ENCODE results near the gene EYA3. TPM values are rescaled to one million over a fixed set of nuclear protein-coding genes. Genes with fewer than 3 reads are reported as not detected.

The EYA3 gene
- total RNA-seq, 1 donor from 2014 or later = 9.9 TPM

- no peak overlapping the region for H3K27ac ChIP-seq (ENCODE audit: low read depth, low read length)
- H3K27me3 ChIP-seq (ENCODE audit: control insufficient read depth in 3 of 3, insufficient read depth in 3 of 3, low read length in 3 of 3) = no peaks in the 10 kb centered on the region
- no peak overlapping the region for H3K9ac ChIP-seq (ENCODE audit: low read depth in 1 of 3, low read length in 3 of 3)
- H3K9me3 ChIP-seq (ENCODE audit: control insufficient read depth in 3 of 3, low read length in 3 of 3) = no peaks in the 10 kb centered on the region
- H3K4me3 ChIP-seq (ENCODE audit: low read length in 3 of 3) = no peak overlapping the region
- H3K36me3 ChIP-seq (ENCODE audit: control insufficient read depth in 3 of 3, insufficient read depth in 3 of 3, low read length in 3 of 3) = no peaks in the 10 kb centered on the region
- H3K4me1 ChIP-seq (ENCODE audit: control insufficient read depth in 3 of 3, insufficient read depth in 3 of 3, low read length in 3 of 3) = peaks cover 0 to 5% (median 0%) of the 10 kb centered on the region in 3 donors
Observed at GRCh38 chr1:27952147-27952546, 136.3 kb downstream of the EYA3 start.

GRCh38 chr1:27951396-27951795, 137.0 kb downstream of the EYA3 start:
- Histone ChIP-seq H3K27ac (ENCODE audit: low read depth, low read length) (no peak overlapping the region), H3K4me3 (ENCODE audit: low read length in 3 of 3) (no peak overlapping the region), H3K36me3 (ENCODE audit: control insufficient read depth in 3 of 3, insufficient read depth in 3 of 3, low read length in 3 of 3) (no peaks in the 10 kb centered on the region), H3K9ac (ENCODE audit: low read depth in 1 of 3, low read length in 3 of 3) (no peak overlapping the region), H3K9me3 (ENCODE audit: control insufficient read depth in 3 of 3, low read length in 3 of 3) (no peaks in the 10 kb centered on the region), H3K27me3 (ENCODE audit: control insufficient read depth in 3 of 3, insufficient read depth in 3 of 3, low read length in 3 of 3) (no peaks in the 10 kb centered on the region), H3K4me1 (ENCODE audit: control insufficient read depth in 3 of 3, insufficient read depth in 3 of 3, low read length in 3 of 3) (peaks cover 0 to 5% (median 0%) of the 10 kb centered on the region in 3 donors)

- H3K4me1 ChIP-seq (ENCODE audit: control insufficient read depth in 3 of 3, insufficient read depth in 3 of 3, low read length in 3 of 3) = peaks cover 0 to 5% (median 0%) of the 10 kb centered on the region in 3 donors
- H3K9me3 ChIP-seq (ENCODE audit: control insufficient read depth in 3 of 3, low read length in 3 of 3) = no peaks in the 10 kb centered on the region
- no peak overlapping the region for H3K27ac ChIP-seq (ENCODE audit: low read depth, low read length)
- no peak overlapping the region for H3K9ac ChIP-seq (ENCODE audit: low read depth in 1 of 3, low read length in 3 of 3)
- no peaks in the 10 kb centered on the region for H3K36me3 ChIP-seq (ENCODE audit: control insufficient read depth in 3 of 3, insufficient read depth in 3 of 3, low read length in 3 of 3)
- H3K27me3 ChIP-seq (ENCODE audit: control insufficient read depth in 3 of 3, insufficient read depth in 3 of 3, low read length in 3 of 3) = peaks cover 0 to 2% (median 0%) of the 10 kb centered on the region in 3 donors
- no peak overlapping the region for H3K4me3 ChIP-seq (ENCODE audit: low read length in 3 of 3)
Observed at GRCh38 chr1:27949027-27949426, 139.4 kb downstream of the EYA3 start.

GRCh38 chr1:27945020-27945419, 143.4 kb downstream of the EYA3 start:
- H3K27me3 ChIP-seq (ENCODE audit: control insufficient read depth in 3 of 3, insufficient read depth in 3 of 3, low read length in 3 of 3) = peaks cover 0 to 2% (median 0%) of the 10 kb centered on the region in 3 donors
- no peaks in the 10 kb centered on the region for H3K9me3 ChIP-seq (ENCODE audit: control insufficient read depth in 3 of 3, low read length in 3 of 3)
- H3K9ac ChIP-seq (ENCODE audit: low read depth in 1 of 3, low read length in 3 of 3) = no peak overlapping the region
- no peaks in the 10 kb centered on the region for H3K36me3 ChIP-seq (ENCODE audit: control insufficient read depth in 3 of 3, insufficient read depth in 3 of 3, low read length in 3 of 3)
- H3K27ac ChIP-seq (ENCODE audit: low read depth, low read length) = no peak overlapping the region
- H3K4me1 ChIP-seq (ENCODE audit: control insufficient read depth in 3 of 3, insufficient read depth in 3 of 3, low read length in 3 of 3) = peaks cover 0 to 5% (median 0%) of the 10 kb centered on the region in 3 donors
- no peak overlapping the region for H3K4me3 ChIP-seq (ENCODE audit: low read length in 3 of 3)

- no peaks in the 10 kb centered on the region for H3K36me3 ChIP-seq (ENCODE audit: control insufficient read depth in 3 of 3, insufficient read depth in 3 of 3, low read length in 3 of 3)
- H3K9me3 ChIP-seq (ENCODE audit: control insufficient read depth in 3 of 3, low read length in 3 of 3) = no peaks in the 10 kb centered on the region
- peaks cover 0 to 17% (median 3%) of the 10 kb centered on the region in 3 donors for H3K27me3 ChIP-seq (ENCODE audit: control insufficient read depth in 3 of 3, insufficient read depth in 3 of 3, low read length in 3 of 3)
- H3K4me3 ChIP-seq (ENCODE audit: low read length in 3 of 3) = no peak overlapping the region
- H3K9ac ChIP-seq (ENCODE audit: low read depth in 1 of 3, low read length in 3 of 3) = no peak overlapping the region
- no peak overlapping the region for H3K27ac ChIP-seq (ENCODE audit: low read depth, low read length)
- no peaks in the 10 kb centered on the region for H3K4me1 ChIP-seq (ENCODE audit: control insufficient read depth in 3 of 3, insufficient read depth in 3 of 3, low read length in 3 of 3)
Observed at GRCh38 chr1:27941671-27942540, 146.5 kb downstream of the EYA3 start.

GRCh38 chr1:27940870-27941560, 147.4 kb downstream of the EYA3 start:
- Histone ChIP-seq H3K9me3 (ENCODE audit: control insufficient read depth in 3 of 3, low read length in 3 of 3) (no peaks in the 10 kb centered on the region), H3K9ac (ENCODE audit: low read depth in 1 of 3, low read length in 3 of 3) (no peak overlapping the region), H3K27me3 (ENCODE audit: control insufficient read depth in 3 of 3, insufficient read depth in 3 of 3, low read length in 3 of 3) (peaks cover 0 to 22% (median 8%) of the 10 kb centered on the region in 3 donors), H3K4me1 (ENCODE audit: control insufficient read depth in 3 of 3, insufficient read depth in 3 of 3, low read length in 3 of 3) (no peaks in the 10 kb centered on the region), H3K36me3 (ENCODE audit: control insufficient read depth in 3 of 3, insufficient read depth in 3 of 3, low read length in 3 of 3) (no peaks in the 10 kb centered on the region), H3K4me3 (ENCODE audit: low read length in 3 of 3) (no peak overlapping the region), H3K27ac (ENCODE audit: low read depth, low read length) (no peak overlapping the region)

GRCh38 chr1:27940297-27940696, 148.1 kb downstream of the EYA3 start:
- Histone ChIP-seq H3K27me3 (ENCODE audit: control insufficient read depth in 3 of 3, insufficient read depth in 3 of 3, low read length in 3 of 3) (peaks cover 6 to 27% (median 13%) of the 10 kb centered on the region in 3 donors), H3K9ac (ENCODE audit: low read depth in 1 of 3, low read length in 3 of 3) (no peak overlapping the region), H3K9me3 (ENCODE audit: control insufficient read depth in 3 of 3, low read length in 3 of 3) (no peaks in the 10 kb centered on the region), H3K27ac (ENCODE audit: low read depth, low read length) (no peak overlapping the region), H3K4me3 (ENCODE audit: low read length in 3 of 3) (no peak overlapping the region), H3K4me1 (ENCODE audit: control insufficient read depth in 3 of 3, insufficient read depth in 3 of 3, low read length in 3 of 3) (peaks cover 0 to 4% (median under 1%) of the 10 kb centered on the region in 3 donors), H3K36me3 (ENCODE audit: control insufficient read depth in 3 of 3, insufficient read depth in 3 of 3, low read length in 3 of 3) (no peaks in the 10 kb centered on the region)

GRCh38 chr1:27938488-27938887, 149.9 kb downstream of the EYA3 start:
- no peaks in the 10 kb centered on the region for H3K9me3 ChIP-seq (ENCODE audit: control insufficient read depth in 3 of 3, low read length in 3 of 3)
- H3K4me3 ChIP-seq (ENCODE audit: low read length in 3 of 3) = no peak overlapping the region

GRCh38 chr1:27937524-27937836, 150.9 kb downstream of the EYA3 start:
- Histone ChIP-seq H3K4me3 (ENCODE audit: low read length in 3 of 3) (no peak overlapping the region), H3K36me3 (ENCODE audit: control insufficient read depth in 3 of 3, insufficient read depth in 3 of 3, low read length in 3 of 3) (no peaks in the 10 kb centered on the region), H3K9me3 (ENCODE audit: control insufficient read depth in 3 of 3, low read length in 3 of 3) (no peaks in the 10 kb centered on the region), H3K4me1 (ENCODE audit: control insufficient read depth in 3 of 3, insufficient read depth in 3 of 3, low read length in 3 of 3) (peaks cover 0 to 9% (median 8%) of the 10 kb centered on the region in 3 donors), H3K9ac (ENCODE audit: low read depth in 1 of 3, low read length in 3 of 3) (no peak overlapping the region), H3K27ac (ENCODE audit: low read depth, low read length) (no peak overlapping the region), H3K27me3 (ENCODE audit: control insufficient read depth in 3 of 3, insufficient read depth in 3 of 3, low read length in 3 of 3) (peaks cover 14 to 33% (median 17%) of the 10 kb centered on the region in 3 donors)

More at GRCh38 chr1:27938488-27938887, 149.9 kb downstream of the EYA3 start:
- H3K4me1 ChIP-seq (ENCODE audit: control insufficient read depth in 3 of 3, insufficient read depth in 3 of 3, low read length in 3 of 3) = peaks cover 0 to 9% (median 8%) of the 10 kb centered on the region in 3 donors
- H3K27ac ChIP-seq (ENCODE audit: low read depth, low read length) = no peak overlapping the region
- H3K27me3 ChIP-seq (ENCODE audit: control insufficient read depth in 3 of 3, insufficient read depth in 3 of 3, low read length in 3 of 3) = peaks cover 14 to 33% (median 17%) of the 10 kb centered on the region in 3 donors
- H3K9ac ChIP-seq (ENCODE audit: low read depth in 1 of 3, low read length in 3 of 3) = no peak overlapping the region
- no peaks in the 10 kb centered on the region for H3K36me3 ChIP-seq (ENCODE audit: control insufficient read depth in 3 of 3, insufficient read depth in 3 of 3, low read length in 3 of 3)

GRCh38 chr1:27936370-27936769, 152.0 kb downstream of the EYA3 start:
- Histone ChIP-seq H3K4me1 (ENCODE audit: control insufficient read depth in 3 of 3, insufficient read depth in 3 of 3, low read length in 3 of 3) (peaks cover 0 to 9% (median 8%) of the 10 kb centered on the region in 3 donors), H3K36me3 (ENCODE audit: control insufficient read depth in 3 of 3, insufficient read depth in 3 of 3, low read length in 3 of 3) (no peaks in the 10 kb centered on the region), H3K4me3 (ENCODE audit: low read length in 3 of 3) (no peak overlapping the region), H3K9me3 (ENCODE audit: control insufficient read depth in 3 of 3, low read length in 3 of 3) (no peaks in the 10 kb centered on the region), H3K27ac (ENCODE audit: low read depth, low read length) (no peak overlapping the region), H3K27me3 (ENCODE audit: control insufficient read depth in 3 of 3, insufficient read depth in 3 of 3, low read length in 3 of 3) (peaks cover 14 to 33% (median 17%) of the 10 kb centered on the region in 3 donors), H3K9ac (ENCODE audit: low read depth in 1 of 3, low read length in 3 of 3) (no peak overlapping the region)

Measured in skeletal muscle tissue (tissue), 4 donors.